Activated CD8-positive, alpha-beta memory T cell treated with anti-CD3 and anti-CD28 coated beads, Interleukin-2, amount 50 U/mL, for 24 hours (primary cell): Measurements from ENCODE around the gene OSGIN1.

Experiments used
- DNase-seq: peaks from one replicate; pipeline ENCODE4 v3.0.0-alpha.2; 2020; ENCODE audit errors: extremely low read depth

OSGIN1 gene

DNA sequence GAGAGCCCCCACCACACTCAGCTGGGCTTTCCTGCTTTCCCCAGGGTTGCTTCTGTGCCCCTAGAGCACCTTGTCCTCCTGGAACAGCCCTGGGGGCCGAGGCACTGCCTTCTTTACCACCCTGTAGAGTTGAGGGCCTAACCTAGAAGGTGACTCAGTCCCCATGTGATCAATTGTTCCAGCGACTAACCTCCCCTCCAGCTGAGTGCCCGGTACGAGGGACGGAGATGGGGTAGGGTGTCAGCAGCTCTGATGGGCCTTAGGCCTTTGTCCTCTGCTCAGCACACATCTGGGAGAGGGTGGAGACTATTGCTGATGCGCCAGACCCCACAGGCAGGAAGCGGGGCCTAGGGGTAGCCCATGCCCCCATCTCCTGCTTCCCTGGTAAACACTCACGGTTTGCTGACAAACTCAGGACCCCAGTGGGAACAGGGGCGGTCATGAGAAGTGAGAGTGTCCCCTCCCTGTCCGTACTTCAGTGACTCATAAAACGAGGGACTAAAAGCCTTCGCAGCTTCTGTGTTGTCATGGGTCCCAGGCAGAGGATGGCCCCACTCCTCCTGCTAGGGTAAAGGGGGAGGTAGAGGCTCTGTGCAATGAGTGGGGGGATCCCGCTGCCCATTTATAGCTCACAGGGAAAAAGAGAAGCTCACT is 48.1 kb downstream of the OSGIN1 start:
- DNase-seq: no peak

- DNase-seq: no peak
Observed at GRCh38 chr16:84001726-84002125, 48.7 kb downstream of the OSGIN1 start.

DNA sequence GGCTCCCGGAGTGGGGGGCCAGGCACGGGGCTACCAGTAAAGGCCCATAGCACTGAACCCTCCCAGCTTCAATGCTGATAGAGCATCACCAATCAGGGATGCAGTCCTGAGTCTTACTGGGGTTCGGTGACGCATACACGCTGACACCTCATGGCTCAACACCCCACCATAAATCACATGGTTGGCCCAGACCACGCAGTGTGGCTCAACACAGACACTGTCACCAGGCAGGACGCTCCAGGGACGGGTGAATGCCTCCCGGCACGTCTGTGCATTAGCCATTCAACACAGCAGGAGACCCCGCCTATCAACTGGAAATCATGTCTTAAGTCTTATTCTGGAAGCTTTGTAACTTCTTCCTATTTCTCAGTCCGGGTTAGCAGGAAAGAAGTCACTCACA is 50.0 kb downstream of the OSGIN1 start:
- no peak for DNase-seq

- no peak for DNase-seq
Observed at GRCh38 chr16:84004442-84004841, 51.4 kb downstream of the OSGIN1 start.

GRCh38 chr16:84005391-84005790 is 52.4 kb downstream of the OSGIN1 start:
- DNase-seq: no peak

GRCh38 chr16:84007520-84007919 is 54.5 kb downstream of the OSGIN1 start:
- DNase-seq: no peak

DNA sequence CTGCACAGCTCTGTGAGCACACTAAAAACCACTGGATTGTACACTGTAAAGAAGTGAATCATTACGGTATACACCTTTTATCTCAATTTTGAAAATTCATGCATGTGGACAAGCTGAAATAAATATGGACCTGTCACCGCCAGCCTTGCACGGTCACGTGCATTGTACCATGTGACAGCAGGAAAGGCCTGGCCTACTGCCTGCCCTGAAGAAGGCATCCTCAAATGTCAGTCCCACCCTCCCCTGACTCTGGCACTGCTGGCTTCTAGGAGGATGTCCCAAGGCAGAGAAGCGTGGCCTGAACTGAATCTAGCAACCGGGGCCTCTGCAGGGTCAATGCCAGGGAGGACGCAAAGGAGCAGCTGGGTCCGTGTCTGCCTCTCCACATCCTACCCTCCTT is 54.9 kb downstream of the OSGIN1 start:
- DNase-seq: no peak

DNA sequence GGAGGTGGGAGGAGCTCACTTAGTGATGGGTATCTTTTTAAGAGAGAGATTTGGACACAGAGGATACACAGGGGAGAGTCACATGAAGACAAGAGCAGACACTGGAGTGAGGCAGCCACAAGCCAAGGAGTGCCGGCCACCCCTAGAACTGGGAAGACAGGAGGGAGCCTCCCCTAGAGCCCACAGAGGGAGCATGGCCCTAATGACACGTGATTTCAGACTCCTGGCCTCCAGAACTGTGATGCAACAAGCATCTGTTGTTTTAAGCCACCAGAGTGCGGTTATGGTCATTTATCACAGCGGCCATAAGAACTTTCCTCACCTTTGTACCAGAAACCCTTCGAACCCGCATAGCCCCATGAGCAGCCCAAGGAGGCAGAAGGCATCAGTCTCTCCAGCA is 56.2 kb downstream of the OSGIN1 start:
- no peak for DNase-seq

- peak; percentile 13 for DNase-seq
Observed at GRCh38 chr16:84013787-84014569, 60.9 kb downstream of the OSGIN1 start.

DNA sequence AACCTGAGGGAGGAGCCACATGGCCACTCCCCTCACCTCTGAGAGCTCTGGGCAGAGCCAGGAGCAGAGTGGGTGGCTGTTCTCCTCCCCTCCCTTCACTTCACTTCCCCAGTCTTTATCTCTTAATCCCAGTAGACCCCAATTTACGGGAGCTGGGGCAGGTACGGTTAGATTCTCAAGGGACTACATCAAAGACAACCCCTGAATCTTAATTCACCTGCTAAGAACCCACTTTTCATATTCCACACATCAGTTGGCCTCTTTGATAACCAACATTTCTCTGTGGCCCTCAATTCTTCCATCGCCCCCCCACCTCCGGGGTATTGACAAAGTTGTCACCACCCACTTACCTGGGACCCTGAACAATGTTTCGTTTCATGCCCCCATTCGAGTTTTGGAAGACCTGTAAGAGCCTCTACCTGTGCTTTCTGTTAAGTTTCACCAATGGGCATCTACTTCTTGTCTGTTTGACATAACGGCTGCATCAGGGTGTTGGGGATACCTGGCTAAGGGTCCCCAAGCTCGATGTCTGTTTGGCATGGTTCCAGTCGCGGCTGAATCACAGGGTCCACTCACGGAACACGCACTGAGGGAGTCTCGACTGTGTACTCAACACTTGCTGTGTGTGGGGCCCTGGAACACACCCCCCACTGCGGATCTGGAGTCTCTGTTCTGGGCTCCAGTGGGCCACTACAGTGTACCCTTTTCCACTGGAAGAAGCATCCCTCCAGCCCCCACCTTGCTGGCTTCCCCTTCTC is 61.7 kb downstream of the OSGIN1 start:
- DNase-seq: no peak

GRCh38 chr16:84015399-84015798 is 62.4 kb downstream of the OSGIN1 start:
- DNase-seq: no peak
